DOHH2 (cell line): ENCODE data around the gene ZBTB26.
"Not testable (repeated sequence)": the region's sequence is repeated elsewhere in the genome, so short reads cannot be mapped to it uniquely, and the experiment has no call there.

Experiments used
- H3F3A ChIP-seq: fragments of 200-600 bp; sonication (generic), shearing (Covaris generic); 2 replicates; pipeline ENCODE4 v1.6.0; 2016; ENCODE audit warnings: antibody characterized with exemption, mild to moderate bottlenecking; ENCODE audit not compliant: control insufficient read depth, insufficient read depth
- H3K27ac ChIP-seq: fragments of 200-600 bp; sonication (generic); 2 replicates; pipeline ENCODE4 v1.5.1; 2014; ENCODE audit warnings: low read depth, mild to moderate bottlenecking, low read length, moderate library complexity
- H3K27me3 ChIP-seq: fragments of 200-600 bp; sonication (generic); 2 replicates; pipeline ENCODE4 v1.6.1; 2014; ENCODE audit warnings: mild to moderate bottlenecking, low read length, mixed read lengths; ENCODE audit not compliant: control insufficient read depth
- H3K36me3 ChIP-seq: fragments of 200-600 bp; sonication (generic); 2 replicates; pipeline ENCODE4 v1.6.1; 2014; ENCODE audit warnings: mild to moderate bottlenecking, low read length, moderate library complexity, mixed read lengths; ENCODE audit not compliant: control insufficient read depth
- H3K4me1 ChIP-seq: fragments of 200-600 bp; sonication (generic); 2 replicates; pipeline ENCODE4 v1.6.1; 2014; ENCODE audit warnings: mild to moderate bottlenecking, low read length, mixed read lengths; ENCODE audit not compliant: control insufficient read depth
- H3K4me2 ChIP-seq: fragments of 200-600 bp; sonication (generic); 2 replicates; pipeline ENCODE4 v1.6.0; 2014; ENCODE audit warnings: mild to moderate bottlenecking, low read length, moderate library complexity
- H3K4me3 ChIP-seq: fragments of 200-600 bp; sonication (generic); 2 replicates; pipeline ENCODE4 v1.5.1; 2014; ENCODE audit warnings: mild to moderate bottlenecking, low read length, mixed read lengths
- H3K79me2 ChIP-seq: fragments of 200-600 bp; sonication (generic); 2 replicates; pipeline ENCODE4 v1.6.1; 2014; ENCODE audit warnings: mild to moderate bottlenecking, low read length, mixed read lengths; ENCODE audit not compliant: control insufficient read depth
- H3K9me2 ChIP-seq: fragments of 200-600 bp; sonication (generic); replicated peaks from 2 replicates; pipeline ENCODE4 v1.6.1; 2014; ENCODE audit warnings: mild to moderate bottlenecking, low read length, mixed read lengths; ENCODE audit not compliant: control insufficient read depth
- H3K9me3 ChIP-seq: fragments of 200-600 bp; sonication (generic); 2 replicates; pipeline ENCODE4 v1.6.1; 2014; ENCODE audit warnings: antibody characterized with exemption, low read length, mixed read lengths; ENCODE audit not compliant: control insufficient read depth, insufficient read depth
- H4K20me1 ChIP-seq: fragments of 200-600 bp; sonication (generic); 2 replicates; pipeline ENCODE4 v1.6.0; 2014; ENCODE audit warnings: low read depth, mild to moderate bottlenecking, antibody characterized with exemption, low read length, moderate library complexity; ENCODE audit not compliant: control insufficient read depth, insufficient read depth
- EZH2phosphoT487 ChIP-seq: fragments of 200-600 bp; sonication (generic); IDR thresholded peaks from 2 replicates; pipeline ENCODE4 v1.6.1; 2017; ENCODE audit warnings: borderline replicate concordance, mild to moderate bottlenecking, antibody characterized with exemption, low read length, moderate library complexity, mixed read lengths
- TF ChIP-seq, protein P1 (sequence below): fragments of 200-600 bp; sonication (generic); IDR thresholded peaks from one replicate; pipeline ENCODE4 v1.5.1; 2014; ENCODE audit warnings: antibody characterized with exemption, mild to moderate bottlenecking, low read depth, low read length; ENCODE audit not compliant: poor library complexity, severe bottlenecking

Gene ZBTB26

DNA sequence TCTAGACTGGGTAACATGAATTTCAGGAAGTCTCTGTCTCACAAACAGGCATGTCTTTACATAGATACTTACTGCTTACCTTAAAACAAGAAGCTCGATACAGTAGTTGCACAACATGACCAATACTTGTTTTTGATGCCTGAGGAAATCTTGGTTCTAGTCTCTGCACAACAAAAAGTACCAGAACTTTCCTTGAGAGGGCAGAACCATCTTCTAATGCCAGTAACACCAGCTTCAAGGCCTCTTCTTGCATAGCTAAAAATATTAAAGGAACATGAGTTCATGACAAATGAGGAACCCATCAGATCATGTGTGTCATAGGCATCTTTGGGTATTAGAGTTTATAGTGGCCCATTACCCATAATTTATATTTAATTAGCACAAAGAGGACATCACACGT lies 48.2 kb downstream of the ZBTB26 start:
- H3K36me3 ChIP-seq = peaks cover 71% of the 10 kb centered on the region
- no peak overlapping the region for H3K4me2 ChIP-seq
- H4K20me1 ChIP-seq = no peaks in the 10 kb centered on the region
- no peaks in the 10 kb centered on the region for H3K4me1 ChIP-seq
- H3K9me2 ChIP-seq = no peaks in the 10 kb centered on the region
- no peaks in the 10 kb centered on the region for H3K79me2 ChIP-seq
- H3K4me3 ChIP-seq = no peak overlapping the region
- H3K27me3 ChIP-seq = no peaks in the 10 kb centered on the region
- no peaks in the 10 kb centered on the region; the same call in 1 of the 2 replicates for H3F3A ChIP-seq
- H3K27ac ChIP-seq = no peak overlapping the region
- no peak for TF ChIP-seq EZH2phosphoT487
- TF ChIP-seq, protein P1, sequence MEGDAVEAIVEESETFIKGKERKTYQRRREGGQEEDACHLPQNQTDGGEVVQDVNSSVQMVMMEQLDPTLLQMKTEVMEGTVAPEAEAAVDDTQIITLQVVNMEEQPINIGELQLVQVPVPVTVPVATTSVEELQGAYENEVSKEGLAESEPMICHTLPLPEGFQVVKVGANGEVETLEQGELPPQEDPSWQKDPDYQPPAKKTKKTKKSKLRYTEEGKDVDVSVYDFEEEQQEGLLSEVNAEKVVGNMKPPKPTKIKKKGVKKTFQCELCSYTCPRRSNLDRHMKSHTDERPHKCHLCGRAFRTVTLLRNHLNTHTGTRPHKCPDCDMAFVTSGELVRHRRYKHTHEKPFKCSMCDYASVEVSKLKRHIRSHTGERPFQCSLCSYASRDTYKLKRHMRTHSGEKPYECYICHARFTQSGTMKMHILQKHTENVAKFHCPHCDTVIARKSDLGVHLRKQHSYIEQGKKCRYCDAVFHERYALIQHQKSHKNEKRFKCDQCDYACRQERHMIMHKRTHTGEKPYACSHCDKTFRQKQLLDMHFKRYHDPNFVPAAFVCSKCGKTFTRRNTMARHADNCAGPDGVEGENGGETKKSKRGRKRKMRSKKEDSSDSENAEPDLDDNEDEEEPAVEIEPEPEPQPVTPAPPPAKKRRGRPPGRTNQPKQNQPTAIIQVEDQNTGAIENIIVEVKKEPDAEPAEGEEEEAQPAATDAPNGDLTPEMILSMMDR = no peak
- H3K9me3 ChIP-seq = no peaks in the 10 kb centered on the region

DNA sequence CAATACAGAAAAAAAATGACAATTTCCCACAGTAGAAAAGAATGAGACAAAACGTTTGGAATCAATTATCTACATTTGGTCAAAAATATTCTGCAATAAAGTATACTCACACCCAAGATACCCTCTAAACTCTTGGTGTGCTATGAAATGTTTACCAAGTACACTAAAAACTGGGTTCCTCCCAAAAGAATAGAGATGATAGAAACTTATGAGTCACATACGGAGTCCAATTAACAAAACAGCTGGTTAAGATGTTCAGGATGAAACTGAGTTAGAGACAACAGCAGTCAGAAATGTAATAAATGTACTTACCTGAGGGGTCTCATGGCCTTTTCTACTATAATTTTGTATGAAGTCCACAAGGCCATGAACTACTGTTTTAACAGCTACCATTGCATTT lies 51.9 kb downstream of the ZBTB26 start:
- peaks cover 84% of the 10 kb centered on the region for H3K36me3 ChIP-seq

DNA sequence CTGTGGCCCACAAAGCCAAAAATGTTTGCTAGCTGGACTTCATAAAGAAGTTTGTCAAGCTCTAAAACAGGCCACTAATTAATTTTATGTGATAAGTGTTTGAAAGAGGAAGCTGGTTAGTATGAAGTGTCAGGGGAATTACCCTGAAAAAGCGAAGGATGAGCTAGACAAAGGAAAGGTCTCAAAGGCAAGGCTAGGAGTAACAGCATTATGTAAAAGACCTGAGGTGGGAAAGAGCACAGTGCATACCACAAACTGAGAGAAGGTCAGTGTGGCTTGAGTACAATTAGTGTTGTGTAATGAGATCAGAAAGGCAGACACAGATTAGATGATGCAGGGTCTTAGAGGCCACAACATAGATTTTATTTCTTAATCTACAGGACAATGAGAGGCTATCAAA lies 55.8 kb downstream of the ZBTB26 start:
- H3K27ac ChIP-seq = no peak overlapping the region

More for the DNA sequence above, 51.9 kb downstream of the ZBTB26 start:
- TF ChIP-seq EZH2phosphoT487 = no peak
- TF ChIP-seq, protein P1 = no peak
- Histone ChIP-seq H3K79me2 (no peaks in the 10 kb centered on the region), H4K20me1 (no peaks in the 10 kb centered on the region), H3K4me2 (no peak overlapping the region), H3F3A (no peaks in the 10 kb centered on the region), H3K9me3 (no peaks in the 10 kb centered on the region), H3K4me1 (no peaks in the 10 kb centered on the region), H3K27me3 (no peaks in the 10 kb centered on the region), H3K9me2 (no peaks in the 10 kb centered on the region), H3K27ac (no peak overlapping the region), H3K4me3 (no peak overlapping the region)

DNA sequence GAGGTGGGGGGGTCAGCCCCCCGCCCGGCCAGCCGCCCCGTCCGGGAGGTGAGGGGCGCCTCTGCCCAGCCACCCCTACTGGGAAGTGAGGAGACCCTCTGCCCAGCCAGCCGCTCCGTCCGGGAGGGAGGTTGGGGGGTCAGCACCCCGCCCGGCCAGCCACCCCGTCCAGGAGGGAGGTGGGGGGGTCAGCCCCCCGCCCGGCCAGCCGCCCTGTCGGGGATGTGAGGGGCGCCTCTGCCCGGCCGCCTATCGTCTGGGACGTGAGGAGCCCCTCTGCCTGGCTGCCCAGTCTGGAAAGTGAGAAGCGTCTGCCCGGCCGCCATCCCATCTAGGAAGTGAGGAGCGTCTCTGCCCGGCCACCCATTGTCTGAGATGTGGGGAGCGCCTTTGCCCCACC lies 64.0 kb downstream of the ZBTB26 start:
- H3K4me2 ChIP-seq, H3K4me3 ChIP-seq, H3K4me1 ChIP-seq, H3K9me2 ChIP-seq, H4K20me1 ChIP-seq, H3K27ac ChIP-seq, H3K79me2 ChIP-seq, H3F3A ChIP-seq, H3K27me3 ChIP-seq, H3K9me3 ChIP-seq: not testable (repeated sequence)
- peaks cover 46% of the 10 kb centered on the region for H3K36me3 ChIP-seq

More for the DNA sequence above, 55.8 kb downstream of the ZBTB26 start:
- Histone ChIP-seq H3K4me3 (no peak overlapping the region), H3K27me3 (no peaks in the 10 kb centered on the region), H3K9me3 (no peaks in the 10 kb centered on the region), H4K20me1 (no peaks in the 10 kb centered on the region), H3K4me1 (no peaks in the 10 kb centered on the region), H3K36me3 (peaks cover 76% of the 10 kb centered on the region), H3K79me2 (no peaks in the 10 kb centered on the region), H3K4me2 (no peak overlapping the region), H3F3A (no peaks in the 10 kb centered on the region), H3K9me2 (no peaks in the 10 kb centered on the region)
- TF ChIP-seq, protein P1 = no peak
- TF ChIP-seq EZH2phosphoT487 = no peak
